ENCODE data around the gene ENTHD1.

Gene ENTHD1

GRCh38 chr22:39928536-39929520 is 35.3 kb upstream of the ENTHD1 start:
- Histone ChIP-seq H3K9me2 (replicated peaks; ENCODE audit: control insufficient read depth, low read length) (no peaks in the 10 kb centered on the region), H3K4me1 (ENCODE audit: control insufficient read depth, low read length) (no peaks in the 10 kb centered on the region), H3K4me2 (ENCODE audit: low read length) (no peak overlapping the region), H3K36me3 (ENCODE audit: control insufficient read depth, low read length) (no peaks in the 10 kb centered on the region), H4K20me1 (ENCODE audit: control insufficient read depth, insufficient read depth, low read depth, low read length) (no peaks in the 10 kb centered on the region), H3K79me2 (ENCODE audit: control insufficient read depth, low read length) (no peaks in the 10 kb centered on the region), H3F3A (ENCODE audit: control insufficient read depth, insufficient read depth) (no peaks in the 10 kb centered on the region), H3K27me3 (ENCODE audit: control insufficient read depth, low read length) (peaks cover 44% of the 10 kb centered on the region), H3K9me3 (ENCODE audit: control insufficient read depth, insufficient read depth, low read length) (no peaks in the 10 kb centered on the region), H3K27ac (ENCODE audit: low read depth, low read length) (no peak overlapping the region), H3K4me3 (ENCODE audit: low read length) (no peak overlapping the region)
- TF ChIP-seq EZH2phosphoT487 (IDR thresholded peaks at IDR 0.05; ENCODE audit: borderline replicate concordance, low read length) = no peak
- TF ChIP-seq, protein P1, sequence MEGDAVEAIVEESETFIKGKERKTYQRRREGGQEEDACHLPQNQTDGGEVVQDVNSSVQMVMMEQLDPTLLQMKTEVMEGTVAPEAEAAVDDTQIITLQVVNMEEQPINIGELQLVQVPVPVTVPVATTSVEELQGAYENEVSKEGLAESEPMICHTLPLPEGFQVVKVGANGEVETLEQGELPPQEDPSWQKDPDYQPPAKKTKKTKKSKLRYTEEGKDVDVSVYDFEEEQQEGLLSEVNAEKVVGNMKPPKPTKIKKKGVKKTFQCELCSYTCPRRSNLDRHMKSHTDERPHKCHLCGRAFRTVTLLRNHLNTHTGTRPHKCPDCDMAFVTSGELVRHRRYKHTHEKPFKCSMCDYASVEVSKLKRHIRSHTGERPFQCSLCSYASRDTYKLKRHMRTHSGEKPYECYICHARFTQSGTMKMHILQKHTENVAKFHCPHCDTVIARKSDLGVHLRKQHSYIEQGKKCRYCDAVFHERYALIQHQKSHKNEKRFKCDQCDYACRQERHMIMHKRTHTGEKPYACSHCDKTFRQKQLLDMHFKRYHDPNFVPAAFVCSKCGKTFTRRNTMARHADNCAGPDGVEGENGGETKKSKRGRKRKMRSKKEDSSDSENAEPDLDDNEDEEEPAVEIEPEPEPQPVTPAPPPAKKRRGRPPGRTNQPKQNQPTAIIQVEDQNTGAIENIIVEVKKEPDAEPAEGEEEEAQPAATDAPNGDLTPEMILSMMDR (IDR thresholded peaks at IDR 0.05; ENCODE audit: low read depth, low read length, poor library complexity, severe bottlenecking) = no peak

DNA sequence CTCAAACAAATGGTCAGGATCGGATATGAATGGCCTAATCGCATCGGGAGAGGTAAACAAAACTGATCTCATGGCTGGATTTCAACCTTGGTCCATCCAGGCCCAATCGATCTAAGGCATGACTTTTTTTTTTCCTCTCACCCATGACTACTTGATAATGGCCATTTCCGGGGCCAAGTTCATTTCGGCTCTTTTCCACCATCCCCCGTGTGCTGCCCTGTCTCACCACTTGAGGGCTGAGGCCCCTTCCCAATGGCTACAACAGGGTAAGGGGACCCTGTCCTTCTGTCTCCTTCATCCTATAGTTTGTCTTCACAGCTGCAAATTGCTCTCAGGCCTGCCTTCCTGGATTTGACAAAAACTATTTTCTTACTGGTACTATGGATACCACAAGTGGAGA is 34.0 kb upstream of the ENTHD1 start:
- Histone ChIP-seq H3K9me3 (ENCODE audit: control insufficient read depth, insufficient read depth, low read length) (no peaks in the 10 kb centered on the region), H3K27ac (ENCODE audit: low read depth, low read length) (no peak overlapping the region), H3K36me3 (ENCODE audit: control insufficient read depth, low read length) (no peaks in the 10 kb centered on the region), H3K27me3 (ENCODE audit: control insufficient read depth, low read length) (peaks cover 41% of the 10 kb centered on the region), H3F3A (ENCODE audit: control insufficient read depth, insufficient read depth) (no peaks in the 10 kb centered on the region), H3K4me3 (ENCODE audit: low read length) (no peak overlapping the region), H3K9me2 (replicated peaks; ENCODE audit: control insufficient read depth, low read length) (no peaks in the 10 kb centered on the region), H3K4me1 (ENCODE audit: control insufficient read depth, low read length) (no peaks in the 10 kb centered on the region), H4K20me1 (ENCODE audit: control insufficient read depth, insufficient read depth, low read depth, low read length) (no peaks in the 10 kb centered on the region), H3K4me2 (ENCODE audit: low read length) (no peak overlapping the region), H3K79me2 (ENCODE audit: control insufficient read depth, low read length) (no peaks in the 10 kb centered on the region)
- no peak for TF ChIP-seq EZH2phosphoT487 (IDR thresholded peaks at IDR 0.05; ENCODE audit: borderline replicate concordance, low read length)
- TF ChIP-seq, protein P1 (IDR thresholded peaks at IDR 0.05; ENCODE audit: low read depth, low read length, poor library complexity, severe bottlenecking) = no peak

DNA sequence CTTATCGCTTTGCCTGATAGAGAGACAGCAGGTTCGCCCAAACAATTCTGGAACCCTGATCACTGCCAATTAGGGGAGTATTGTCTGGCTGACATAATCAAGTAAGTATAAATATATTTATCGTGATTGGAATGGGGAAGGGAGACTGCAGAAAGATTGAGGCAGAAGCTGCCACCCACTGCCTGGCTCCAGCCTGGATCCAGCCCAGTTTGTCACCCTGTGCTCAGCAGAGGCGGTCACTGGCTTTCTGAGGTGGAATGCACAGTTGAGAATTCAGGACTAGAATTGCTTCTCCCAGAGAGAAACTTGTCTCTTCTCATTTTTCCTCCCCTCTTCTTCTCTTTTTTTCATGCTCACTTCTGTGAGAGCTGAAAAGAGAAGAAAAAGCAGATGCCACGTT is 33.2 kb upstream of the ENTHD1 start:
- no peaks in the 10 kb centered on the region for H3K36me3 ChIP-seq (ENCODE audit: control insufficient read depth, low read length)
- H3K79me2 ChIP-seq (ENCODE audit: control insufficient read depth, low read length) = no peaks in the 10 kb centered on the region
- H3K4me3 ChIP-seq (ENCODE audit: low read length) = no peak overlapping the region
- H3F3A ChIP-seq (ENCODE audit: control insufficient read depth, insufficient read depth) = no peaks in the 10 kb centered on the region
- H3K4me1 ChIP-seq (ENCODE audit: control insufficient read depth, low read length) = no peaks in the 10 kb centered on the region
- no peak overlapping the region for H3K27ac ChIP-seq (ENCODE audit: low read depth, low read length)
- no peaks in the 10 kb centered on the region for H3K9me3 ChIP-seq (ENCODE audit: control insufficient read depth, insufficient read depth, low read length)
- peaks cover 43% of the 10 kb centered on the region for H3K27me3 ChIP-seq (ENCODE audit: control insufficient read depth, low read length)
- H3K9me2 ChIP-seq (replicated peaks; ENCODE audit: control insufficient read depth, low read length) = no peaks in the 10 kb centered on the region
- TF ChIP-seq EZH2phosphoT487 (IDR thresholded peaks at IDR 0.05; ENCODE audit: borderline replicate concordance, low read length) = no peak
- TF ChIP-seq, protein P1 (IDR thresholded peaks at IDR 0.05; ENCODE audit: low read depth, low read length, poor library complexity, severe bottlenecking) = no peak
- H4K20me1 ChIP-seq (ENCODE audit: control insufficient read depth, insufficient read depth, low read depth, low read length) = no peaks in the 10 kb centered on the region
- H3K4me2 ChIP-seq (ENCODE audit: low read length) = no peak overlapping the region

All from DOHH2 (cell line).